Stomach (tissue), 9 donors: ENCODE results near the gene DYSF. TPM values are rescaled to one million over a fixed set of nuclear protein-coding genes. Genes with fewer than 3 reads are reported as not detected.

ENCODE experiments used
- DNase-seq, 2 donors: peaks; one replicate each; pipeline versions ENCODE4 v3.0.0 to v3.0.0-alpha.2; 2013 to 2019
- H3K27ac ChIP-seq, 5 donors: fragments of 200-600 bp in 4 of 5; sonication (generic) in 4 of 5; one replicate each; pipeline ENCODE4 v1.5.1; 2013 to 2019; ENCODE audit warnings: mild to moderate bottlenecking in 1 of 5, moderate library complexity in 1 of 5
- H3K27me3 ChIP-seq, 3 donors: fragments of 200-600 bp; sonication (generic); one replicate each; pipeline ENCODE4 v1.5.1; 2017 to 2019; ENCODE audit warnings: mixed run types in 1 of 3
- H3K36me3 ChIP-seq, 4 donors: fragments of 200-600 bp; sonication (generic); 1 replicate in 3 of 4; 2 replicates in 1 of 4; pipeline ENCODE4 v1.5.1; 2016 to 2019
- H3K4me1 ChIP-seq, 4 donors: fragments of 200-600 bp; sonication (generic); one replicate each; pipeline ENCODE4 v1.5.1; 2016 to 2019
- H3K4me3 ChIP-seq, 4 donors: fragments of 200-600 bp; sonication (generic) in 3 of 4; one replicate each; pipeline ENCODE4 v1.5.1; 2016 to 2019; ENCODE audit warnings: mild to moderate bottlenecking in 1 of 4
- H3K9me3 ChIP-seq, 4 donors: fragments of 200-600 bp; sonication (generic); one replicate each; pipeline ENCODE4 v1.5.1; 2016 to 2019
- CTCF ChIP-seq, 7 experiments: fragments of 450-650 bp in 4 of 7; fragments of 200-600 bp in 3 of 7; sonication (generic) in 3 of 7; IDR thresholded peaks; one replicate each; pipeline ENCODE4 v1.5.1; 2016 to 2019; ENCODE audit warnings: antibody characterized with exemption in 7 of 7, control low read depth in 2 of 7, mild to moderate bottlenecking in 1 of 7
- EP300 ChIP-seq: sonication (generic); formaldehyde crosslinking; IDR thresholded peaks from one replicate; pipeline ENCODE4 v1.6.1; 2017; ENCODE audit warnings: antibody characterized with exemption
- POLR2A ChIP-seq, 4 donors: fragments of 450-650 bp; IDR thresholded peaks; one replicate each; pipeline ENCODE4 v1.6.1; 2016; ENCODE audit warnings: antibody characterized with exemption in 4 of 4, control low read depth in 2 of 4, mild to moderate bottlenecking in 1 of 4, moderate library complexity in 1 of 4
- POLR2AphosphoS5 ChIP-seq, 3 donors: sonication (generic); formaldehyde crosslinking; IDR thresholded peaks; one replicate each; pipeline ENCODE4 v1.6.1; 2016; ENCODE audit warnings: antibody characterized with exemption in 3 of 3
- WGBS, 5 donors: extraction: QIAGEN DNeasy Blood & Tissue Kit in 3 of 5; methylation state at CpG; one replicate each; pipeline versions ENCODE4 v1.1.5 to v1.1.7; 2013 to 2018; 5-methylcytosine and 5-hydroxymethylcytosine counted together
- intact Hi-C: fragments of 100-400 bp; cut with DNase I; formaldehyde crosslinking; loops from one replicate; pipeline ENCODE4 v1.15.1; 2023; ENCODE audit warnings: low total_unique reads
- polyA plus RNA-seq, 3 donors: library from polyadenylated mRNA; stranded (reverse); fragments of 200-250 nt; gene quantifications; one replicate each; pipeline ENCODE4 v1.2.3, GENCODE V29; 2013
- total RNA-seq, 5 donors: library from RNA; depleted of rRNA; stranded (reverse); fragments of >200 nt; gene quantifications; one replicate each; pipeline versions ENCODE4 v1.1.0 to v1.2.3, GENCODE V29; 2014 to 2016
- donor health status: healthy with polysubstance abuse.
- donor health status: Bipolar disorder and iron deficiency.
- donor health status: healthy.

Gene DYSF
- total and polyA plus RNA-seq, 8 donors, result 2.1 to 13.4 (median 6.1) TPM

- Histone ChIP-seq H3K27me3 (peaks cover 0 to 27% (median 16%) of the 10 kb centered on the region in 3 donors), H3K36me3 (no peaks in the 10 kb centered on the region), H3K27ac (peak overlapping the region in 4 of 5 donors; percentile 65 to 80 (median 70)), H3K4me3 (peak overlapping the region in 2 of 4 donors; percentile 63 to 64), H3K9me3 (no peaks in the 10 kb centered on the region), H3K4me1 (peaks cover 28 to 74% (median 55%) of the 10 kb centered on the region in 4 donors)
- TF ChIP-seq CTCF (IDR thresholded peaks at IDR 0.05), result no peak
- TF ChIP-seq EP300, result no peak
- 64 to 75% (median 72%) methylated on average over 7 to 8 of the region's 8 CpGs for WGBS, 5 donors
- intact Hi-C loops, result no loop called here
- DNase-seq, result peak in 1 of 2 donors; percentile 33
These were observed 1.8 kb downstream of the DYSF start for GRCh38 chr2:71455011-71455740.

GRCh38 chr2:71455741-71456569 lies 2.6 kb downstream of the DYSF start:
- DNase-seq, result peak in 1 of 2 donors; percentile 30
- TF ChIP-seq CTCF (IDR thresholded peaks at IDR 0.05) (no peak), EP300 (no peak)
- WGBS, 5 donors, result 46 to 52% (median 50%) methylated on average over 6 of the region's 6 CpGs
- Histone ChIP-seq H3K4me3 (peak overlapping the region in 2 of 4 donors; percentile 63 to 64), H3K36me3 (no peaks in the 10 kb centered on the region), H3K27me3 (peaks cover 0 to 27% (median 16%) of the 10 kb centered on the region in 3 donors), H3K9me3 (no peaks in the 10 kb centered on the region), H3K4me1 (peaks cover 28 to 74% (median 55%) of the 10 kb centered on the region in 4 donors), H3K27ac (peak overlapping the region in 4 of 5 donors; percentile 50 to 80 (median 64))
- intact Hi-C loops, result no loop called here

- H3K9me3 ChIP-seq, result no peaks in the 10 kb centered on the region
- peaks cover 0 to 27% (median 16%) of the 10 kb centered on the region in 3 donors for H3K27me3 ChIP-seq
- intact Hi-C loops, result no loop called here
- H3K27ac ChIP-seq, result peak overlapping the region in 4 of 5 donors; percentile 50 to 80 (median 64)
- H3K4me1 ChIP-seq, result peaks cover 28 to 74% (median 55%) of the 10 kb centered on the region in 4 donors
- DNase-seq, result peak in 1 of 2 donors; percentile 37
- TF ChIP-seq EP300 (no peak), CTCF (IDR thresholded peaks at IDR 0.05) (no peak), POLR2A (IDR thresholded peaks at IDR 0.05) (no peak), POLR2AphosphoS5 (IDR thresholded peaks at IDR 0.05) (no peak)
- 36 to 59% (median 40%) methylated on average over 1 of the region's 1 CpG for WGBS, 5 donors
- no peaks in the 10 kb centered on the region for H3K36me3 ChIP-seq
- peak overlapping the region in 1 of 4 donors; percentile 64 for H3K4me3 ChIP-seq
These were observed 3.3 kb downstream of the DYSF start for GRCh38 chr2:71456617-71457016.

- peak overlapping the region in 1 of 5 donors; percentile 80 for H3K27ac ChIP-seq
- H3K9me3 ChIP-seq, result no peaks in the 10 kb centered on the region
- no peak for DNase-seq
- H3K4me3 ChIP-seq, result no peak overlapping the region
- intact Hi-C loops, result no loop called here
- no peaks in the 10 kb centered on the region for H3K36me3 ChIP-seq
- TF ChIP-seq EP300 (no peak), CTCF (IDR thresholded peaks at IDR 0.05) (no peak), POLR2AphosphoS5 (IDR thresholded peaks at IDR 0.05) (no peak), POLR2A (IDR thresholded peaks at IDR 0.05) (no peak)
- H3K27me3 ChIP-seq, result peaks cover 0 to 26% (median 16%) of the 10 kb centered on the region in 3 donors
- WGBS, 5 donors, result 81 to 94% (median 85%) methylated on average over 9 of the region's 9 CpGs
- peaks cover 28 to 71% (median 55%) of the 10 kb centered on the region in 4 donors for H3K4me1 ChIP-seq
These were observed 4.0 kb downstream of the DYSF start for GRCh38 chr2:71457123-71457915.
